Psoas muscle (tissue), 8 donors: ENCODE results near the gene AFF1. TPM values are rescaled to one million over a fixed set of nuclear protein-coding genes. Genes with fewer than 3 reads are reported as not detected.

Experiments used
- ATAC-seq, 4 donors: fragments of 200-7000 bp; cut with Tn5 transposase; one replicate each; pipeline ENCODE4 v1.9.1; 2020; ENCODE audit warnings: moderate library complexity in 3 of 4, mild to moderate bottlenecking in 2 of 4
- DNase-seq, 2 donors: peaks; one replicate each; pipeline ENCODE4 v3.0.0-alpha.2; 2020
- H3K27ac ChIP-seq: fragments of 200-600 bp; one replicate; pipeline ENCODE4 v1.8.0; 2022
- H3K27me3 ChIP-seq, 3 donors: fragments of 200-600 bp in 1 of 3; one replicate each; pipeline versions ENCODE4 v1.6.1 to v1.8.0; 2013 to 2022; ENCODE audit warnings: low read length in 2 of 3, mild to moderate bottlenecking in 2 of 3, moderate library complexity in 1 of 3; ENCODE audit not compliant: insufficient read depth in 3 of 3
- H3K36me3 ChIP-seq, 2 donors: fragments of 200-600 bp in 1 of 2; one replicate each; pipeline versions ENCODE4 v1.6.1 to v1.8.0; 2013 to 2022; ENCODE audit warnings: low read depth in 1 of 2, mild to moderate bottlenecking in 1 of 2, moderate library complexity in 1 of 2; ENCODE audit not compliant: insufficient read depth in 1 of 2
- H3K4me1 ChIP-seq: fragments of 200-600 bp; one replicate; pipeline ENCODE4 v1.8.0; 2022
- H3K4me3 ChIP-seq: fragments of 200-600 bp; one replicate; pipeline ENCODE4 v1.8.0; 2022; ENCODE audit warnings: mild to moderate bottlenecking
- H3K9me3 ChIP-seq: fragments of 200-600 bp; one replicate; pipeline ENCODE4 v1.8.0; 2022
- CTCF ChIP-seq: fragments of 200-600 bp; IDR thresholded peaks from one replicate; pipeline ENCODE4 v1.8.0; 2022; ENCODE audit warnings: antibody characterized with exemption
- WGBS, 3 donors: extraction: QIAGEN DNeasy Blood & Tissue Kit; methylation state at CpG; one replicate each; pipeline versions ENCODE4 v1.1.6 to v1.1.7; 2013; 5-methylcytosine and 5-hydroxymethylcytosine counted together
- intact Hi-C, 2 donors: fragments of 100-400 bp; cut with DNase I; formaldehyde crosslinking; loops; one replicate each; pipeline versions ENCODE4 v1.11.0 to v1.14.2; 2022
- polyA plus RNA-seq, 3 donors: library from polyadenylated mRNA; stranded (reverse); fragments of 200-250 nt; gene quantifications; one replicate each; pipeline ENCODE4 v1.2.3, GENCODE V29; 2013
- total RNA-seq, 4 donors: library from RNA; stranded (reverse); fragmentation: NEBNext Ultra II Directional in 2 of 4; extraction: Animal tissue kit (Norgen Biotek cat#: 25700) in 2 of 4; gene quantifications; one replicate each; pipeline versions ENCODE4 v1.2.1 to v1.2.4, GENCODE V29; 2021 to 2023
- donor health status: healthy with polysubstance abuse.
- donor health status: DM: no; HTN: no; CAD: no; lungs with moderate emphysema.
- donor health status: Bipolar disorder and iron deficiency.
- donor health status: healthy.
- donor health status: DM: yes; HTN: yes; CAD: no.
- donor health status: DM: no; HTN: no; CAD: no.
- donor health status: DM: no; HTN: no; CAD: no.
- donor health status: DM: yes; HTN: yes; CAD: no.

The AFF1 gene
- total and polyA plus RNA-seq, 7 donors, result 62.7 to 171 (median 120) TPM

- Histone ChIP-seq H3K27ac (peak overlapping the region; percentile 87), H3K36me3 (peaks cover 3 to 37% of the 10 kb centered on the region in 2 donors), H3K27me3 (no peaks in the 10 kb centered on the region), H3K4me1 (peaks cover 76% of the 10 kb centered on the region), H3K4me3 (peak overlapping the region; percentile 60), H3K9me3 (no peaks in the 10 kb centered on the region)
- peak in 1 of 4 donors; percentile 24 for ATAC-seq
- DNase-seq, result no peak
- no peak for TF ChIP-seq CTCF
- WGBS, 3 donors, result 47 to 77% (median 54%) methylated on average over 4 of the region's 4 CpGs
- intact Hi-C loops, result no loop called here
These were observed 185.2 kb downstream of the AFF1 start for GRCh38 chr4:87120010-87120409.

GRCh38 chr4:87120411-87121162 is 185.8 kb downstream of the AFF1 start:
- no peak for TF ChIP-seq CTCF
- H3K4me1 ChIP-seq, result peaks cover 76% of the 10 kb centered on the region
- intact Hi-C loops, result no loop called here
- H3K9me3 ChIP-seq, result no peaks in the 10 kb centered on the region
- peaks cover 0 to 37% of the 10 kb centered on the region in 2 donors for H3K36me3 ChIP-seq
- peak overlapping the region; percentile 60 for H3K4me3 ChIP-seq
- no peaks in the 10 kb centered on the region for H3K27me3 ChIP-seq
- ATAC-seq (peak; percentile 38 to 80 (median 72)), DNase-seq (peak in 1 of 2 donors; percentile 74)
- 24 to 44% (median 31%) methylated on average over 18 of the region's 18 CpGs for WGBS, 3 donors
- peak overlapping the region; percentile 87 for H3K27ac ChIP-seq

GRCh38 chr4:87121341-87122065 is 186.7 kb downstream of the AFF1 start:
- Histone ChIP-seq H3K27me3 (no peaks in the 10 kb centered on the region), H3K4me1 (peaks cover 69% of the 10 kb centered on the region), H3K27ac (peak overlapping the region; percentile 87), H3K36me3 (peaks cover 3 to 37% of the 10 kb centered on the region in 2 donors), H3K4me3 (peak overlapping the region; percentile 60), H3K9me3 (no peaks in the 10 kb centered on the region)
- DNase-seq (no peak), ATAC-seq (peak; percentile 70 to 80 (median 74))
- 36 to 42% (median 37%) methylated on average over 4 of the region's 4 CpGs for WGBS, 3 donors
- intact Hi-C loops, result no loop called here
- TF ChIP-seq CTCF, result no peak

- peaks cover 61% of the 10 kb centered on the region for H3K4me1 ChIP-seq
- no peak for TF ChIP-seq CTCF
- peak overlapping the region; percentile 87 for H3K27ac ChIP-seq
- H3K4me3 ChIP-seq, result peak overlapping the region; percentile 60
- H3K36me3 ChIP-seq, result peaks cover 5 to 39% of the 10 kb centered on the region in 2 donors
- intact Hi-C loops, result no loop called here
- no peaks in the 10 kb centered on the region for H3K9me3 ChIP-seq
- peak in 1 of 2 donors; percentile 66 for DNase-seq
- 22 to 54% (median 26%) methylated on average over 4 of the region's 4 CpGs for WGBS, 3 donors
- H3K27me3 ChIP-seq, result no peaks in the 10 kb centered on the region
- ATAC-seq, result peak; percentile 66 to 80 (median 78)
These were observed 187.4 kb downstream of the AFF1 start for GRCh38 chr4:87122252-87122651.
